VCaP (cell line): Measurements from ENCODE around the gene THOC5.
"Not testable (repeated sequence)": the region's sequence is repeated elsewhere in the genome, so short reads cannot be mapped to it uniquely, and the experiment has no call there.

Experiments used
- H3K27ac ChIP-seq: fragments of 450-650 bp; 2 replicates; pipeline ENCODE4 v1.5.1; 2017
- CTCF ChIP-seq: fragments of 450-650 bp; conservative IDR thresholded peaks from 2 replicates; pipeline ENCODE4 v1.5.1; 2017; ENCODE audit warnings: mild to moderate bottlenecking, moderate library complexity

The THOC5 gene

DNA sequence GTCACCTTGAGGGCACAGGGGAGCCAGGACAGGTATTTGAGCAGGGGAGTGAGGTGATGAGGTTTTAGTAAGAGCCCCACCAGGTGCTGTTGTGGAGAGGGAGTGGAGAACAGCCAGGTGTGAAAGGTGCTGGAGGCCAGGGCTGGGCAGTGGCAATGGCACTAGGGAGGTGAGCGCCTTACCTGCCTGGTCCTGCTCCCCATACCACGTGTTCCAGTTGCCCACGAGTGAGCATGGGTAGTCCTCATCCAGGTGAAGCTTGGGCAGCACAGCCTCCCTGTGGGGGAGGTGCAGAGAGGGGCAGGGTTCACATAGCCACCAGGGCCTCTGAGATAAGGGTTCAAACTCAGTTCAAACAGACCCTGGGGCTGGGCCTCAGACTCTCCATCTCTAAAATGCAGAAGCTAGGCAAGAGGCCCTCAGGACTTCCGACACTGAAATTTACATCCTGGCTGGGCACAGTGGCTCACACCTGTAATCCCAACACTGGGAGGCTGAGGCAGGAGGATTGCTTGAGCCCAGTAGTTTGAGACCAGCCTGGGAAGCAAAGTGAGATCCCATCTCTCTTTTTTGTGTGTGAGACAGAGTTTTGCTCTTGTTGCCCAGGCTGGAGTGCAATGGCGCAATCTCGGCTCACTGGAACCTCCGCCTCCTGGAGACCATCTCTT is 15.6 kb upstream of the THOC5 start:
- H3K27ac ChIP-seq, result no peak overlapping the region
- no peak for TF ChIP-seq CTCF

- TF ChIP-seq CTCF, result no peak
- H3K27ac ChIP-seq, result no peak overlapping the region
These were observed 13.8 kb upstream of the THOC5 start for GRCh38 chr22:29567338-29567737.

DNA sequence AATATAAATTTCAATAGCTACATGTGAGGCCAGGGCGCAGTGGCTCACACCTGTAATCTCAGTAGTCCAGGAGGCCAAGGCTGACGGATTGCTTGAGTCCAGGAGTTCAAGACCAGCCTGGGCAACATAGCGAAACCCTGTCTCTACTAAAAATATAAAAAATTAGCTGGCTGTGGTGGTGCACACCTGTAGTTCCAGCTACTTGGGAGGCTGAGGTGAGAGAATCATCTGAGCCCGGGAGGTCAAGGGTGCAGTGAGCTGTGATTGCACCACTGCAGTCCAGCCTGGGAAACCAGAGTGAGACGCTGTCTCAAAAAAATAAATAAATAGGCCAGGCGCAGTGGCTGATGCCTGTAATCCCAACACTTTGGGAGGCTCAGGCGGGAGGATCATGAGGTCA is 13.0 kb upstream of the THOC5 start:
- H3K27ac ChIP-seq, result not testable (repeated sequence)

GRCh38 chr22:29563652-29564460 is 10.3 kb upstream of the THOC5 start:
- TF ChIP-seq CTCF, result no peak
- H3K27ac ChIP-seq, result peak overlapping the region; percentile 36; the same call in 1 of the 2 replicates

- no peak for TF ChIP-seq CTCF
- H3K27ac ChIP-seq, result no peak overlapping the region
These were observed 6.3 kb upstream of the THOC5 start for GRCh38 chr22:29559853-29560252.

GRCh38 chr22:29559030-29559429 is 5.5 kb upstream of the THOC5 start:
- TF ChIP-seq CTCF, result no peak
- no peak overlapping the region for H3K27ac ChIP-seq

DNA sequence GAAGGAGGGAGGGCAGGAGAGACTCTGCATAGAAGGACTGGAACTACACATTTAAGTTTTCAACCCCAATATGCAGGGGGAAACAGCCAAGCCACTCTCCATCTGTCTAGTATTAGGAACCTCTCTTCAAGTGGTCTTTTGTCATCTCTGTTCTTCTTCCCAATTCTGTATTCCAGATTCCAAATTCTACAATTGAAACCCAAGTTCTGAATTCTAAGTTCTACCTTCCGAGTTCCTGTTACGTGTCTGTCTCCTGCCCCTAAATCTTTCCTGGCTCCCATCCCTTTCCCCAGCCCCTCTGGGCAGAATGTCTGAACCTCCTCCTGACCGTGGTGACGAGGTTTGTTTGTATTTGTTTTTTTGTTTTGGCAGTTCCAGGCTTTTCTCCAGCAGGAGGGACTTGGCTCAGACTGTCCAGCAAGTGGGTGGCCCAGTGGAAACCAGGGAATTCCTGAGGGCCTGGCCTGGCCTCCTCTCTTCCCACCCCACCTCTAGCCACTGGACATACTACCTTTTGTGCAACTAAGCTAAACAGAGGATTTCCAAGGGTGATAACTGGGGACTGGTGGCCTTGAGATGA is 1.6 kb upstream of the THOC5 start:
- TF ChIP-seq CTCF, result no peak
- H3K27ac ChIP-seq, result peak overlapping the region; percentile 92

DNA sequence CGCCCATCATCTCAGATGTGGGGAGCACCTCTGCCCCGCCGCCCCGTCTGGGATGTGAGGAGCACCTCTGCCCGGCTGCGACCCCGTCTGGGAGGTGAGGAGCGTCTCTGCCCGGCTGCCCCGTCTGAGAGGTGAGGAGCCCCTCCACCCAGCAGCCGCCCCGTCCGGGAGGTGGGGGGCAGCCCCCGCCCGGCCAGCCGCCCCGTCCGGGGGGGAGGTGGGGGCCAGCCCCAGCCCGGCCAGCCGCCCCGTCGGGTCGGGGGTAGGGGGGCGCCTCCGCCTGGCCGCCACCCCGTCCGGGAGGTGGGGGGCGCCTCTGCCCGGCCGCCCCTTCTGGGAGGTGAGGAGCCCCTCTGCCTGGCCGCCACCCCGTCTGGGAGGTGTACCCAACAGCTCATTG is 1.2 kb downstream of the THOC5 start:
- H3K27ac ChIP-seq, result peak overlapping the region; percentile 92
